GM08714 (cell line): ENCODE measurements around the gene SYDE2.
"Not testable (repeated sequence)": the region's sequence is repeated elsewhere in the genome, so short reads cannot be mapped to it uniquely, and the experiment has no call there.

Experiments used
- H3K4me3 ChIP-seq: fragments of 200-500 bp; sonication (Bioruptor generic); 2 replicates; pipeline ENCODE4 v1.5.1; 2014; ENCODE audit warnings: mild to moderate bottlenecking, low read length, inconsistent platforms
- ZNF274 ChIP-seq: IDR thresholded peaks from 2 replicates; pipeline ENCODE4 v1.6.1; 2012; ENCODE audit warnings: mild to moderate bottlenecking, low read depth, low read length

SYDE2 gene, protein sequence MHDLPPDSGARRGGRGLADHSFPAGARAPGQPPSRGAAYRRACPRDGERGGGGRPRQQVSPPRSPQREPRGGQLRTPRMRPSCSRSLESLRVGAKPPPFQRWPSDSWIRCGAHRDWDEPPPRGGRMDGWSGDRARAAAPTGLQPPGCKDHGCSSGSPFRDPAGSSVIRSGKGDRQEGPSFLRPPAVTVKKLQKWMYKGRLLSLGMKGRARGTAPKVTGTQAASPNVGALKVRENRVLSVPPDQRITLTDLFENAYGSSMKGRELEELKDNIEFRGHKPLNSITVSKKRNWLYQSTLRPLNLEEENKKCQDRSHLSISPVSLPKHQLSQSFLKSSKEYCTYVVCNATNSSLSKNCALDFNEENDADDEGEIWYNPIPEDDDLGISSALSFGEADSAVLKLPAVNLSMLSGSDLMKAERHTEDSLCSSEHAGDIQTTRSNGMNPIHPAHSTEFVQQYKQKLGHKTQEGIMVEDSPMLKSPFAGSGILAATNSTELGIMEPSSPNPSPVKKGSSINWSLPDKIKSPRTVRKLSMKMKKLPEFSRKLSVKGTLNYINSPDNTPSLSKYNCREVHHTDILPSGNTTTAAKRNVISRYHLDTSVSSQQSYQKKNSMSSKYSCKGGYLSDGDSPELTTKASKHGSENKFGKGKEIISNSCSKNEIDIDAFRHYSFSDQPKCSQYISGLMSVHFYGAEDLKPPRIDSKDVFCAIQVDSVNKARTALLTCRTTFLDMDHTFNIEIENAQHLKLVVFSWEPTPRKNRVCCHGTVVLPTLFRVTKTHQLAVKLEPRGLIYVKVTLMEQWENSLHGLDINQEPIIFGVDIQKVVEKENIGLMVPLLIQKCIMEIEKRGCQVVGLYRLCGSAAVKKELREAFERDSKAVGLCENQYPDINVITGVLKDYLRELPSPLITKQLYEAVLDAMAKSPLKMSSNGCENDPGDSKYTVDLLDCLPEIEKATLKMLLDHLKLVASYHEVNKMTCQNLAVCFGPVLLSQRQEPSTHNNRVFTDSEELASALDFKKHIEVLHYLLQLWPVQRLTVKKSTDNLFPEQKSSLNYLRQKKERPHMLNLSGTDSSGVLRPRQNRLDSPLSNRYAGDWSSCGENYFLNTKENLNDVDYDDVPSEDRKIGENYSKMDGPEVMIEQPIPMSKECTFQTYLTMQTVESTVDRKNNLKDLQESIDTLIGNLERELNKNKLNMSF

DNA sequence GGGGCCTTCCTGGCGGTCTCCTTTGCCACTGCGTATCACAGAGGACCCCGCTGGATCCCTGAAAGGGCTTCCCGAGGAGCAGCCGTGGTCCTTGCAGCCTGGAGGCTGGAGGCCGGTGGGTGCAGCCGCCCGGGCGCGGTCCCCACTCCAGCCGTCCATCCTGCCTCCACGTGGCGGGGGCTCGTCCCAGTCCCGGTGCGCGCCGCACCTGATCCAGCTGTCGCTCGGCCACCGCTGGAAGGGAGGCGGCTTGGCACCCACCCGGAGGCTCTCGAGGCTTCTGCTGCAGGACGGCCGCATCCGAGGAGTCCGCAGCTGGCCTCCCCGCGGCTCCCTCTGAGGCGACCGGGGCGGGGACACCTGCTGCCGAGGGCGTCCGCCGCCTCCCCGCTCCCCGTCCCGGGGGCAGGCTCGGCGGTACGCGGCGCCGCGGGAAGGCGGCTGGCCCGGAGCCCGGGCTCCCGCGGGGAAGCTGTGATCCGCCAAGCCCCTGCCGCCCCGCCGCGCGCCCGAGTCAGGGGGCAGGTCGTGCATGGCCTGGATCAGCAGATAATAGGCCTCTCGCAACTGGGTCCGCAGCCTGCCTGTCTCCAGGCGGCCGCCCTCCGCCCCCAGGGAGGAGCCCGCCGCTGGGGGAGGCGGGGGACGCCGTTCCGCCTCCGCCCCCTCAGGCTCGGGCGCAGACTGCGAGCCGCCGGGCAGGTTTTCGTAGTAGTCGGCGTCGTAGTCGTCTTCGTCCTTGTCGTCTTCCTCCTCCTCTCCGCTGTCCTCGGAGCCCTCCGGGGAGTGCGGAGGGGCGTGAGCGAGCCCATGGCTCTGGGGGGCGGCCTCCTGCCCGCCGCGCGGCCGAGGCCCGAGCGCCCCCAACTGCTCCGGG is at the start of gene SYDE2:
SYDE2 (minus strand) TSS at position 554 of the 877 bp plus-strand sequence; CDS start at position 534, 20 bp downstream.
- H3K4me3 ChIP-seq = peak within 1 kb of the TSS; percentile 69
- no peak for TF ChIP-seq ZNF274

DNA sequence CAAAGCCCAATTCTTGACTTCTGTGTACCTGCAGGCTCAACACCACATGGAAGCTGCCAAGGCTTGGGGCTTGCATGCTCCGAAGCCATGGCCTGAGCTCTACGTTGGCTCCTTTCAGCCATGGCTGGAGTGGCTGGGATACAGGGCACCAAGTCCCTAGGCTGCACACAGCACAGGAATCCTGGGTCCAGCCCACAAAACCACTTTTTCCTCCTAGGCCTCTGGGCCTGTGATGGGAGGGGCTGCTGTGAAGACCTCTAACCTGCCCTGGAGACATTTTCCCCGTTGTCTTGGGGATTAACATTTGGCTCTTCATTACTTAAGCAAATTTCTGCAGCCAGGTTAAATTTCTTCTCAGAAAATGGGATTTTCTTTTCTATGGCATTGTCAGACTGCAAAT is 48.2 kb upstream of the SYDE2 start:
- not testable (repeated sequence) for H3K4me3 ChIP-seq

DNA sequence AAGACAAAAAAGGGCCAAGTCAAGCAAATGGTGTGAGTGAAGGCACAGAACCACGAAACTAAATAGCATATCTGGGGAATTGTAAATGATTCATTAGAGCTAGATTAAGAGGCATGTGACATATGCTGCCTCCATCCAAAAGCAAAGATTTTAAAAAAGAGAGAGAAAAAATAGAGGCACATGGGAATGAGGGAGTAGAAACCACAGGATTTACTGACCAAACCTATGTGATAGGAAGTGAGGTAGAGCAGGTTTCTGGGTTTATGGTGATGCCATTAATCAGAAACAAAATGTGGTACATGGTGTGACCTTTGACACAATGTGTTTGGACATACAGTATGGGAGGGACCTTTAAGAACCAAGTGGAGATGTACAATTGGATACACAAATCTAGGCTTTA is 45.1 kb upstream of the SYDE2 start:
- H3K4me3 ChIP-seq = no peak overlapping the region
- TF ChIP-seq ZNF274 = no peak

DNA sequence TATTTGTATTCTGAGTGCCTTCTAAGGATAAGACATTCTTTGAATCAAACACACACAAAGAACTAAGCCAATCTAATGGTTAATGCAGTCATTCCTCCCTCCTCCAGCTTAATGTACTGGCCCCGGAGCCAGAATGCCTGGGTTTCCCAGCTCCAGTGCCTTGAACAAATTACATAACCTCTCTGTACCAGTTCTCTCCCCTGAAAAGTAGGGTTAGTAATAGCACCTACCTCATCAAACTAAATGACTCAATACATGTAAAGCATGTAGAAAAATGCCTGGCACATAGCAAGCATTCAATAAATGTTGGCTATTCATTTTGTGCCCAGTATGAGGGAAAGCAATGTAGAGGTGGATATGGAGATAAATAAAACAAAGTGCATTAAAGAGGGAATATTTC is 44.6 kb upstream of the SYDE2 start:
- TF ChIP-seq ZNF274 = no peak
- no peak overlapping the region for H3K4me3 ChIP-seq

DNA sequence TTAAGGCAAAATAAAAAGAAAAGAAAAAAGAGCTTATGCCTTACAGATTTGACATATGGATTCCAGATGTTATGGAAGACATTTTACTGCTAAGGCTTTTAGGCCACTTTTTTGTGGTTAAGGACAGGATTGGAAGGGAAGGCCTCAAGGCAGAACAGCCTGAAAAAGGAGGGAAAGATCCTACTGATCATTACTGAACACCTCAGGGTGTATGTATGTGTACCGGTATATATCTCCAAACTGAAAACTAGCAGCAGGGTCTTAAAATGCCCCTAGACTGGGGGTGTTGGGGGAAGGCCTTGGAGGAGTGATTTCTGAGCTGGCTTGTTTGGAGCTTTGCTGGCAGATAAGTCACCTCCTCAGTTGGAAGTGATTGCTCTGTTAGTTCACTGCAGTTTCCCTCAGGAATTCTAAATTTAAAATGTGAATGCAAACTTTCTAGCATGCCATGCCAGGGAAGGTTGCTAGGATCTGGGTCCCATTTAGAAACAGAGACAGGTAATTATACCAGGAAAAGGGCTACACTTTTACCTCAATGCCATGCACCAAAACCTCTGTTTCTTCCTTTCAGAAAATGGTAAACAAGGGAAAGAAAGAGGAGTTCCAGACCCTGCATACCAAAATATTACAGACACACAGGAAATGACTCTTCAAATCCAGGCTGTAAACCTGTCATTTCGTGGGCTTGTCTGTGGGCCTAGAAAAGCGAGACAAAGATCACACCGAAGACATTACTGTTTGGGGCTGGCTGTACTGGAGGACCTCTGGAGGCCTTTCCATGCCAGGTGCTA is 43.6 kb upstream of the SYDE2 start:
- TF ChIP-seq ZNF274 = no peak
- H3K4me3 ChIP-seq = no peak overlapping the region

DNA sequence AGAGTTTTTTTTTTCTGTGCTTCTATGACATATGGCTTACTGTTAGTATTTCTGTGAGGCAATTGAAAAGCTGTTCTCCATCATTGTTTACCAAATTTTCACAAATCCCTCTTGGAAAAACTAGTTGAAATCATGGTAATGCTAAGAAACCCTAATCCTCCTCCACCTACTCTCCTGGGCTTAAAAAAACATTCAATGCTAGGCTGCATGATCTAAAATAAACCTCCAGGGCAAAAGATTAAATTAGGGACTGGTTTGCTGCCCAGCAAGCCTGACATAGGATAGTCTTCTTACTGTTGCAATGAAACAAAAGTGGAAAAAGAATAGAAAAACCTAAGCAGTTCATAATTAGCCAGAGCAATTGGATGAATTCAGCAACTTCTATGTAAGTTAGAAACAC is 42.6 kb upstream of the SYDE2 start:
- no peak overlapping the region for H3K4me3 ChIP-seq
- no peak for TF ChIP-seq ZNF274

DNA sequence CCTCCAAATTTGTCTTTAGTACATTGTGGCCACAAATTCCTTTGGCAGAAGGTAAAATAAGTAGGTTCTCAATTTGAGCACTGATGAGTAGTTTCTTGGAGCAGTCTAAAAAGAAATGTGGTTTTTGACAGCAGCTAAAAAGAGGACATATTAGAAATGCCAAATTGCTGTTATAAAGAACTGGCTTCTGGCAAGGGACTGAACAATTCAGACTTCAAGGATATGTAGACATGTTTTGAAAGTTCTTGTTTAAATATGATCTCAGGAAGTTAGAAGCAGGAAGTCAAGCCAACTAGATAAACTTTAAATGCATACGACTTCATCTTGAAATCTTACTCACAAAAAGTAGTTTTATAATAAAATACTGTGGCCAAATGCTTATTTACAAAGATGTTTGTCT is 39.8 kb upstream of the SYDE2 start:
- no peak for TF ChIP-seq ZNF274
- no peak overlapping the region for H3K4me3 ChIP-seq

DNA sequence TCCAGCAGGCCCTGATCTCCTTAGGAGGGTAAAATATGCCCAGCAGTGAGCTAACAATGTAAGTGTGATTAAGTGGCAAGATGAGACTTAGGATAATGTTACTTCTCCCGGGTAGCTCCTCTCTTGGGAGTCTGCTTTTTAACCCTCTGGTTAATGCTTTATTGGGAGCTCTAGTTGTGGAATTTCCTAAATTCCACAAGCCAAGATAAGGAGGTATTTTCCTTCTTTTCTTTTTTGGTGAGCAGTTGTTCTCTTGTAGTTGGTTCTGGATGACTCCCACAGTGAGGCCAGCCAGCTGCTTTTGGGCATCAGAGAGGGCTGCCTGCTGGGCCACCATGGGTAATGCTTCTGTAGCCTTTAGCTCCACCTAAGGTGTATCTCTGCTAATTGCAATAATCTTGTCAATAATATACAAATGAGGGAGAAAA is 39.4 kb upstream of the SYDE2 start:
- H3K4me3 ChIP-seq = no peak overlapping the region
- TF ChIP-seq ZNF274 = no peak

DNA sequence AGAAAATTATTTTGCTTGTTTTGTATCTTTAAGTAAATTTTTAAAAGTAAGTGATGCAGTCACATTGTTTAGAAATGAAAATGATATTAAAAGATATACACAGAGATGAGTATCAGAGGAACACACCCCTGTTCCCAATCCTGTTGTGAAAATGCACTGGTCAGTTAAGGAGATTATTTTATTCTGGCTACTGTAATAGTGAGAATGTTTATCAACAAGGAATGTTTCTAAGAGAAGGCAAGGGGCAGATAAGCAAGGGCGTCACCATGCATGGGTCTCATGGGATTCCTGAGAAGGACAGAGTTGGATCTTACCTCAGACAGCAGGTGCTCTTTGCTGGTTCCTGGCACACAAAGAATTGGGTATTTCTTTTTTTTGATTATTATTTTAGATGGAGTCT is 36.8 kb upstream of the SYDE2 start:
- no peak overlapping the region for H3K4me3 ChIP-seq
- TF ChIP-seq ZNF274 = no peak

DNA sequence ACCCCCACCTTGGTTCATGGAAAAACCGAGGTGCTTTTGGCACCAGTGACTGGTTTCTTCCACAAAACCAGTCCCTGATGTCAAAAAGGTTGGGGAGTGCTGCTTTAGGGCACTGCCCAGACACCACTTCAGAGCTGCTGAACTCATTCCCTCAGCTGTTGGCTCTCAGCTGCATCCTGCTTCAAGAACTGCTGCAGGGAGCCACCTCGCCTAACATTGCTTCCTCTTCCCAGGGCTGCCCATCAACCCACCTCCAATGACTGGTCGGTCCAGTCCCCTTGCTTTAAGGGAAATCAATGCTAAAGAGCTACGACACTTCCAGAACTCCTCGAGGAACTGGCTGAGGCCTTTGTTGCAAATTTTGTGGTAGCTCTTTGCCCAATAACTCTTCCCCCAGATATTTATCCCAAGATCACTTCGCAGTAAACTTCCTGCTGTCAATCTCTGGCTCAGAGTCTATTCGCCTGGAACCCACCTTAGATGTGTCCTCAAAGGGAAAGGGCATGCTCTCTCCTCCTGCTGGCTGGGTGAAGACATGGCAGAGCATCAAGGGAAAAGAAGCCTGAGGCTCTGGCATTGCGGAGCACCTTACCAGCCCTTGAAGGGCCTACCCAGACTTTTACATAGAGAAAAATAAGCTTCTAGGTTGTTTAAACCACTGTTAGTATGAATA is 29.6 kb upstream of the SYDE2 start:
- no peak for TF ChIP-seq ZNF274
- no peak overlapping the region for H3K4me3 ChIP-seq

DNA sequence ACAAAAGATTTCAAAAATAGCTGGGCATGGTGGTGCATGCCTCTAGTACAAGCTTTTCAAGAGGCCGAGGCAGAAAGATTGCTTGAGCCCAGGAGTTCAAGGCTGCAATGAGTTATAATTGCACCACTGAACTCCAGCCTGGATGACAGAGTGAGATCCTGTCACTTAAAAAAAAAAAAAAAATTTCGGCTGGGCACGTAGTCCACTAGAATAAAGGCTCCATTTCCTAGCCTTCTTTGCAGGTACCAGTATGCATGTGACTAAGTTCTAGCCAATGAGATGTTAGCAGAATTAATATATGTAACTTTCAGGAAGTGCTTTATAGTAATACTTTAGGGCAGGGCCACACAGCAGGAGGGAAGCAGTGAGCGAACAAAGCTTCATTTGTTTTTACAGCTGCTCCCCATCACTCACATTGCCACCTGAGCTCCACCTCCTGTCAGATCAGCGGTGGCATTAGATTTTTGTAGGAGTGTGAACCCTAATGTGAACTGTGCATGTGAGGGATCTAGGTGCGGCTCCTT is 28.8 kb upstream of the SYDE2 start:
- TF ChIP-seq ZNF274 = no peak
- no peak overlapping the region for H3K4me3 ChIP-seq

DNA sequence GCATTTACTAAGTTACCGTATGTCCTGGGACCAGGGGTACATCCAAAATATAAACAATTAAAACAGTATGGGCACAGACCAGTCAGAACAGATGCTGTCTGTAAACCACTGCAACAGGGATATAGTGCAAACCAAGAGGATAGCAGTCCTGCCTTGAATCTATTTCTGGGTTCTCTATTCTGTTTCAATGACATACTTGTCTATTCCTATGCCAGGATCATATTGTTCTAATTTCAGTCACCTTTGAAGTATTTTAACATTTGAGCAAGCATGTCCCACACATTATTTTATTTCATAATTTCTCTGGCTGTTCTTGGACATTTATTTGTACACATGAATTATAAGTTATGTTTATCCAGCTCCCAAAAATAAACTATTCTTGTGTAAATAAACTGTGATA is 28.2 kb upstream of the SYDE2 start:
- no peak for TF ChIP-seq ZNF274
- no peak overlapping the region for H3K4me3 ChIP-seq
